AG09309 (cell line): Measurements from ENCODE around the gene CSNK1E.
A peak's percentile ranks its signal among the peaks of the same experiment; 100 is the strongest.
"Not testable (repeated sequence)": the region's sequence is repeated elsewhere in the genome, so short reads cannot be mapped to it uniquely, and the experiment has no call there.

Source experiments
- DNase-seq: peaks from one replicate; pipeline ENCODE4 v3.0.0-alpha.2; 2010; ENCODE audit warnings: low read depth
- H3K4me3 ChIP-seq: 2 replicates; pipeline ENCODE4 v1.5.1; 2011; ENCODE audit warnings: mild to moderate bottlenecking, low read depth, low read length, moderate library complexity; ENCODE audit not compliant: control insufficient read depth
- CTCF ChIP-seq: IDR thresholded peaks from 2 replicates; pipeline ENCODE4 v1.5.1; 2011; ENCODE audit warnings: mild to moderate bottlenecking, low read depth, low read length, inconsistent platforms; ENCODE audit not compliant: insufficient read depth, control insufficient read depth; ENCODE audit errors: missing control alignments

The CSNK1E gene

GRCh38 chr22:38317122-38317994 lies at the start of gene CSNK1E:
Gene CSNK1E (minus strand): TSS chr22:38317433. CDS start chr22:38314157, 3,276 bp downstream.
- TF ChIP-seq CTCF = no peak
- H3K4me3 ChIP-seq = peak within 1 kb of the TSS; percentile 95
- no peak for DNase-seq

- H3K4me3 ChIP-seq, DNase-seq: not testable (repeated sequence)
These were observed 48.6 kb upstream of the CSNK1E start for GRCh38 chr22:38365829-38366228.

GRCh38 chr22:38365174-38365573 lies 47.9 kb upstream of the CSNK1E start:
- DNase-seq, H3K4me3 ChIP-seq: not testable (repeated sequence)

GRCh38 chr22:38360560-38360959 lies 43.3 kb upstream of the CSNK1E start:
- DNase-seq, H3K4me3 ChIP-seq: not testable (repeated sequence)

GRCh38 chr22:38359817-38360216 lies 42.6 kb upstream of the CSNK1E start:
- H3K4me3 ChIP-seq, DNase-seq: not testable (repeated sequence)

GRCh38 chr22:38357971-38358370 lies 40.7 kb upstream of the CSNK1E start:
- not testable (repeated sequence) for H3K4me3 ChIP-seq, DNase-seq

- no peak for DNase-seq
- no peak overlapping the region for H3K4me3 ChIP-seq
- no peak for TF ChIP-seq CTCF
These were observed 38.0 kb upstream of the CSNK1E start for GRCh38 chr22:38355275-38355674.

- no peak for TF ChIP-seq CTCF
- no peak for DNase-seq
- H3K4me3 ChIP-seq = no peak overlapping the region
These were observed 36.5 kb upstream of the CSNK1E start for GRCh38 chr22:38353701-38354100.

GRCh38 chr22:38353142-38353629 lies 36.0 kb upstream of the CSNK1E start:
- TF ChIP-seq CTCF = peak; percentile 64
- no peak overlapping the region for H3K4me3 ChIP-seq
- DNase-seq = no peak
